Fibroblast of the aortic adventitia (primary cell): ENCODE data around the gene SHB. TPM values are rescaled to one million over a fixed set of nuclear protein-coding genes. Genes with fewer than 3 reads are reported as not detected.

ENCODE experiments used
- DNase-seq: peaks from one replicate; pipeline ENCODE4 v3.0.0-alpha.2; 2010; ENCODE audit warnings: low read depth
- H3K4me3 ChIP-seq: 2 replicates; pipeline ENCODE4 v1.5.1; 2011; ENCODE audit warnings: low read depth, mild to moderate bottlenecking, control low read depth, low read length, moderate library complexity
- total RNA-seq: library from RNA; depleted of rRNA; stranded (reverse); fragments of >200 nt; gene quantifications from 2 replicates; pipeline ENCODE4 v1.2.3, GENCODE V29; 2012; ENCODE audit warnings: low replicate concordance
- TF ChIP-seq, protein P1 (sequence below): IDR thresholded peaks from 2 replicates; pipeline ENCODE4 v1.5.1; 2011; ENCODE audit warnings: mild to moderate bottlenecking, low read length, control low read depth, inconsistent platforms; ENCODE audit not compliant: insufficient read depth

The SHB gene
- total RNA-seq, 1 donor = 26.5 TPM

DNA sequence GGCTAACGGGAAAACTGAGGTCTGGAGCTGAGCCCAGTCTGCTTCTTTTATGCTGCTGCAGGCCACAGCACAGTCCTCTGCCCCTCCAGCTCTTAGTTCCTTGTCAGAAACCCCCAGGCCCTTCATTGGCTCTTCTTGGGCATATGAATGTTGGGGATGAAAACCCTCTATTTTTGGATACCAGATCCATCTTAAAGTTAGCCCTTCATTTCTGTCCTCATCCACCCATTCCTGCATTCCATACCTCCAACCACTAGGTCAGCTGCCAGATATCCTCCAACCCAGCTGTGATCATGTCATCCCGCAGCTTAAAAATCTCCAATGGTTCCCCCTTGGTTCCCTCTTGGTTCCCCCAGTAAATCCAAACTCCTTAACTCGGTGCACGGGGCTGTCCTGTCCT, 163.3 kb downstream of the SHB start:
- TF ChIP-seq, protein P1, sequence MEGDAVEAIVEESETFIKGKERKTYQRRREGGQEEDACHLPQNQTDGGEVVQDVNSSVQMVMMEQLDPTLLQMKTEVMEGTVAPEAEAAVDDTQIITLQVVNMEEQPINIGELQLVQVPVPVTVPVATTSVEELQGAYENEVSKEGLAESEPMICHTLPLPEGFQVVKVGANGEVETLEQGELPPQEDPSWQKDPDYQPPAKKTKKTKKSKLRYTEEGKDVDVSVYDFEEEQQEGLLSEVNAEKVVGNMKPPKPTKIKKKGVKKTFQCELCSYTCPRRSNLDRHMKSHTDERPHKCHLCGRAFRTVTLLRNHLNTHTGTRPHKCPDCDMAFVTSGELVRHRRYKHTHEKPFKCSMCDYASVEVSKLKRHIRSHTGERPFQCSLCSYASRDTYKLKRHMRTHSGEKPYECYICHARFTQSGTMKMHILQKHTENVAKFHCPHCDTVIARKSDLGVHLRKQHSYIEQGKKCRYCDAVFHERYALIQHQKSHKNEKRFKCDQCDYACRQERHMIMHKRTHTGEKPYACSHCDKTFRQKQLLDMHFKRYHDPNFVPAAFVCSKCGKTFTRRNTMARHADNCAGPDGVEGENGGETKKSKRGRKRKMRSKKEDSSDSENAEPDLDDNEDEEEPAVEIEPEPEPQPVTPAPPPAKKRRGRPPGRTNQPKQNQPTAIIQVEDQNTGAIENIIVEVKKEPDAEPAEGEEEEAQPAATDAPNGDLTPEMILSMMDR = no peak
- DNase-seq = no peak
- no peak overlapping the region for H3K4me3 ChIP-seq

DNA sequence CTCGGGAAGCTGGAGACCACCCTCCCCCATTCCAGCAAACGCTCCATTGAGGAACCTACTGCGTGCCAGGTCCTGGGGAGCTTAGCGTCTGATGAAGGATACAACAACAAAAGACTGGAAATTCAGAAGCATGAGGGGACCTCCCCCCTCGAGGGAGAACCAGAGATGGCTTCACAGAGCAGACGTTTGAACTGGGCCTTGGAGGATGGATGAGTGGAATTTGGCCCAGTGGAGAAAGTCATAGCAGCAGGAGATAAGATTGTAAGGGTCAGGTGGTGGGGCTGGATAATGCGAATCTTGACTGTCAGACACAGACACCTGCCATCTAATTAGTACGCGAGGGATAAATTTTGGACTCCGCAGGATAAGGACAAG, 163.9 kb downstream of the SHB start:
- TF ChIP-seq, protein P1 = no peak
- no peak for DNase-seq
- H3K4me3 ChIP-seq = peak overlapping the region; percentile 75

DNA sequence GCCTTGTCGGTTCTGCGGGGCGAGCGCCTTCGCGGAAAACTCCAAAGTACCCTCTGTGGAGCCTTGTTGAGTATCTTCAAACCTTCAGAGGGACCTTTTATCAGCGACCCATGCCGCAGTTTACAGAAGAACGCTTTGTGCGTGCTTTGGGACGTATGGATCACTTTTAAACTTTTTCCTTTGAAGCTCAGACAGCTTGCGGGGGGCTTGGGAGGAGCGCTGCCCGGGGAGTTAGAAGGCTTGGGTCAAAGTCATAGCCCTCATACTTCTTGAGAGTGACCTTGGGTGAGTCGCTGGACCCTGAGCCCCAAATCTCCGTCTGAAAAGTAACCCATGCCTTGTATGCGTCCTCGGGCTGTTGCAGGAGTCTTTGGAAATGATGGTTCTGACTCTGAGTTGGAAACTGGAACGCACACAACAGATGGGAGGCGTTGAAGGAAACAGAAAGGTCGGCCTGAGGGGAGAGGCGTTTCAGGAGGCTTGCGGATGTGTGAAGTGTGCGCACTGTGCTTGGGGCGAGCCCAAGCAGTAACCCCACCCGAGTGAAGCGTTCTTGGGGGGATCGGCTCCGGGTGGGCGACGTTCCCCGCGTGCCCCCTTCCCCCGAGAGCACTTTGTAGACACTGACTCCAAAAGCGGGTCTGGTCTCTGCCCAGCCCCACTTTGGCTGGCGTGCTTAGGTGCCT, 164.4 kb downstream of the SHB start:
- DNase-seq = peak; percentile 65
- TF ChIP-seq, protein P1 = no peak
- H3K4me3 ChIP-seq = peak overlapping the region; percentile 75

DNA sequence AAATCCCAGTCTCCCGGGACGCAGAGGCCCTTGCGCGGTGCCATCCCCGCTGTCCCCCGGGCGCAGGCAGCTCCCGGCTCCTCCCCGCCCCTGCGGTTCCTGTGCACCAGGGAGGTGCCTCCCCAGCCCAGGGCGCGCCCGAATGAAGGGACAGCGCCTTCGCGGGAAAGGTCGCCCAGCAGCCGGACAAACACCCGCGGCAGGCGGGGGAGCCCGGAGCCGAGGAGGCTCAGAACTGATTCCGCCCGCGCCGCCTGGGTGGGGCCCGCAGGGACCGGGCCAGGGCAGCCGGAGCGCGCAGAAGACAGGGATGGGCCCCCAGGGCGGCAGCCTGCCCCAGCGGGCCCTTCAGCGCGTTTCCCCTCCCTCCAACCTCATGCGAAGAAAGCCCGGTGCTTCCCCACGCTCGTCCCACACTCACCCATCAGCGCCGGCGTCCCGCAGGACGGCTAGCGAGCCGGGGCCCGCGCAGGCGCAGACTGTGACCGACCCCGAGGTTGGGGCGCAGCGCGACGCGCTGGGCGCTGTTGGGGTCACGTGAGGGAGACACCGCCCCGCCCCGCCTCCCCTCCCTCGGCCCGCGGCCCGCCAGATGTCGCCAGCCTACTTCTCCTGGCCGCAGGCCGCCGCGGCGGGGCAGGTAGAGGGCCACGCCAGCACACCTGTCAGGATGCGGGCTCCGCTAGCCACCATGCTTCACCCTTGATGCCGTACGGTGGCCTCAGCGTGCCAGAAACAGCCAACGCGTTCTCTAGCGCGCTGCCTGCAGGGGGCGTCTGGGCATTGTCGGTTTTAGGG, 165.2 kb downstream of the SHB start, which contains the start of gene SLC25A51:
Gene SLC25A51 (minus strand): TSS at position 481 of the 798 bp plus-strand sequence. CDS start 15,577 bp downstream, outside the sequence.
- TF ChIP-seq, protein P1 = peak; percentile 95
- H3K4me3 ChIP-seq = peak within 1 kb of the TSS; percentile 75
- DNase-seq = peak; percentile 92

DNA sequence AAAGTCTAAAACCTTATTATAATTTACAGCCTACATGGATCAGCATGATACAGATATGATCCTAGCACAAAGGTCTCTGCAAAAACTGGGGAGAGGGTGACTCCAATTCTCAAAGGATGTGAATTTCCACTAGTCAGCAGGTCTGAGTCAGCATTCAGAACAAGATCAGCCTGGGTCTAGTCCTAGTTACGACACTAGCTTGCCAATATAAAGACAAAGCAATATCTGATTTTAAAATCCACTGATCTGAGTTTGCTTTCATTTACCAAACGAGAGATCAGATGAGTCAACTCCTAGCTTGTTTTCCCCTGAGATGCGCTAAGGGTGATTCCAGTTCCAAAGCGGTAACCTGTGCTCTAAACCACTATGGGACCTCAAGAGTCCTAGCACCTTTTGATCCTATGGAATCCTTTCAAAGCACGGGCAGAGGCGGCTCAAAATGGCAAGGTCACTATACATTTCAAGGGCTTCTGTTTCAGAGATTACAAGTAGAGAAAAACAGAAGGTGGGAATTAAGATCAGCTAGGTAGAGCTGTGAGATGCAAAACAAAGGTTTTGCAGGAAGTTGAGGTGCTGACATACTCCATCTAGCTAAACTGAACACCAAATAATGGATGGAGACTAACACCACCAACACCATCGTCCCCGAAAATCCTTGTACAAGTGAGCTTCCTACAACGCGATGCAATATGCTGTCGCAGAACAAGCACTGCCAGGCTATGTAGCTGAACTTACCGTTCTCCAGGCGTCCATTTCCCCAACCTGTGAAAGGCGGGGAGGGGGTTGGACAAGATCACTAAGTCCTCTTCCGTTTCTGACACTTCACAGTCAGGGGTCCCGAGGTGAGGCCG, 166.0 kb downstream of the SHB start:
- peak; percentile 49 for DNase-seq

DNA sequence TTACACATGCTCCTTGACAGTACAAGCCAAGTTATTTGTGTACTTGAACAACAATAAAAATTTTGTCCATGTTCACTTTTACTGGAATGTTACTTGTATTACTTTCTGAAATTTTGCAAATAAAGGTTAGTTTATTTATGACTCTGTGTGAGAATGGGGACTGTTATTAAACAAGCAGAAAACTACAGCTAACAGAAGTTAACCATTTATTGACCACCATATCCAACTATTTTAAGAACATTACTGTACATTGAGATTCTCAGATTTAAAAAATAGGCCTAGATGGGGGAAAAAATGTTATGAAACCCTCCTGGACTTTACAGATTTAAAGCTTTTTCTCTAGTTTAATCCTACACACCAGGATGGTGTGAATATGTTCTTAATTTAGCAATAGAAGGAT, 166.9 kb downstream of the SHB start:
- TF ChIP-seq, protein P1 = no peak
- no peak for DNase-seq
- H3K4me3 ChIP-seq = peak overlapping the region; percentile 75

More for the DNA sequence above, 166.0 kb downstream of the SHB start:
- TF ChIP-seq, protein P1 = no peak
- peak overlapping the region; percentile 75 for H3K4me3 ChIP-seq
